ENCODE measurements around the gene HAUS2. TPM values are rescaled to one million over a fixed set of nuclear protein-coding genes. Genes with fewer than 3 reads are reported as not detected.

Gene HAUS2
- total and polyA plus RNA-seq, 10 of the 15 experiments (the other 5 are each of a cell fraction or from before 2014, with no cell fraction given): 28.7 to 59.3 (median 40.6) TPM

- ATAC-seq: no peak
- ChIA-PET SMC1A (ENCODE audit: uncharacterized antibody, unreplicated experiment) (interaction anchor here (0.6 to 5.4 kb wide), 16 partner anchors 9 to 178 kb away, joined by 3 to 45 read pairs (median 3); partner anchors contain the start of gene ZNF106), CTCF (interaction anchor here (0.8 to 3.0 kb wide), 4 partner anchors 37 to 105 kb away, joined by 3 to 7 read pairs (median 4); no protein-coding TSS in a partner anchor), RAD21 (ENCODE audit: unreplicated experiment) (interaction anchor here (0.9 kb wide), 1 partner anchor 104 kb away, joined by 3 read pairs; no protein-coding TSS in a partner anchor), POLR2A (interaction anchor here (0.7 to 3.2 kb wide), 5 partner anchors 8 to 64 kb away, joined by 3 to 13 read pairs (median 5); partner anchors contain the start of gene ZNF106)
- H3K4me3 ChIP-seq: no peak overlapping the region
- 96% methylated on average over 4 of the region's 4 CpGs for WGBS (ENCODE audit: insufficient coverage, insufficient replicate concordance, low lambda C conversion rate, missing lambda C conversion rate)
- no TSS peak for BruUV-seq (replicated peaks)
- H3K36me3 ChIP-seq (ENCODE audit: control insufficient read depth in 2 of 2, insufficient read depth in 2 of 2, low read length in 1 of 2): peaks cover 1 to 15% of the 10 kb centered on the region in 2 experiments; a peak in 3 of 4 replicates
- H4K20me1 ChIP-seq (ENCODE audit: control insufficient read depth, insufficient read depth): no peaks in the 10 kb centered on the region
- peak overlapping the region; percentile 33; the same call in 1 of the 2 replicates for H3K4me2 ChIP-seq (ENCODE audit: control insufficient read depth, insufficient read depth)
- H3K9ac ChIP-seq (ENCODE audit: control insufficient read depth, insufficient read depth, low read length): no peak overlapping the region
- H3K27me3 ChIP-seq (replicated peaks in 1 of 2; ENCODE audit: control insufficient read depth in 2 of 2, insufficient read depth in 2 of 2, low read length in 1 of 2): no peaks in the 10 kb centered on the region
- no peaks in the 10 kb centered on the region for H3K9me3 ChIP-seq (replicated peaks; ENCODE audit: control insufficient read depth, insufficient read depth, low read length)
- in situ Hi-C loops (cut with MboI): no loop called here
- DNase-seq (ENCODE audit: low read depth, low spot score): no peak
- FAIRE-seq: no peak
- H3K4me1 ChIP-seq (ENCODE audit: control insufficient read depth, insufficient read depth, low read length): no peaks in the 10 kb centered on the region; the same call in 1 of the 2 replicates
- no peak overlapping the region for H3K27ac ChIP-seq (ENCODE audit: control insufficient read depth, insufficient read depth)
- H3K79me2 ChIP-seq (ENCODE audit: control insufficient read depth, insufficient read depth, low read length): peaks cover 35% of the 10 kb centered on the region
- intact Hi-C loops (cut with micrococcal nuclease; ENCODE audit: unreplicated experiment): no loop called here
- no peak overlapping the region for H2AFZ ChIP-seq (ENCODE audit: control insufficient read depth, low read depth, low read length)
- TF ChIP-seq EED (IDR thresholded peaks at IDR 0.05; ENCODE audit: low read depth) (no peak), RELB (IDR thresholded peaks at IDR 0.05; ENCODE audit: low read depth) (no peak), ASH2L (IDR thresholded peaks at IDR 0.05; ENCODE audit: borderline replicate concordance, low read depth) (no peak), GATAD2B (conservative IDR thresholded peaks at IDR 0.05; ENCODE audit: low read depth) (no peak), ZNF24 (IDR thresholded peaks at IDR 0.05) (no peak), MEF2A (IDR thresholded peaks at IDR 0.05; ENCODE audit: insufficient read depth, low read depth, low read length) (no peak), TARDBP (IDR thresholded peaks at IDR 0.05; ENCODE audit: borderline replicate concordance) (no peak), ZBTB33 (IDR thresholded peaks at IDR 0.05) (no peak), STAT3 (IDR thresholded peaks at IDR 0.05; ENCODE audit: low read depth, low read length) (no peak)
- TF ChIP-seq, protein P1, sequence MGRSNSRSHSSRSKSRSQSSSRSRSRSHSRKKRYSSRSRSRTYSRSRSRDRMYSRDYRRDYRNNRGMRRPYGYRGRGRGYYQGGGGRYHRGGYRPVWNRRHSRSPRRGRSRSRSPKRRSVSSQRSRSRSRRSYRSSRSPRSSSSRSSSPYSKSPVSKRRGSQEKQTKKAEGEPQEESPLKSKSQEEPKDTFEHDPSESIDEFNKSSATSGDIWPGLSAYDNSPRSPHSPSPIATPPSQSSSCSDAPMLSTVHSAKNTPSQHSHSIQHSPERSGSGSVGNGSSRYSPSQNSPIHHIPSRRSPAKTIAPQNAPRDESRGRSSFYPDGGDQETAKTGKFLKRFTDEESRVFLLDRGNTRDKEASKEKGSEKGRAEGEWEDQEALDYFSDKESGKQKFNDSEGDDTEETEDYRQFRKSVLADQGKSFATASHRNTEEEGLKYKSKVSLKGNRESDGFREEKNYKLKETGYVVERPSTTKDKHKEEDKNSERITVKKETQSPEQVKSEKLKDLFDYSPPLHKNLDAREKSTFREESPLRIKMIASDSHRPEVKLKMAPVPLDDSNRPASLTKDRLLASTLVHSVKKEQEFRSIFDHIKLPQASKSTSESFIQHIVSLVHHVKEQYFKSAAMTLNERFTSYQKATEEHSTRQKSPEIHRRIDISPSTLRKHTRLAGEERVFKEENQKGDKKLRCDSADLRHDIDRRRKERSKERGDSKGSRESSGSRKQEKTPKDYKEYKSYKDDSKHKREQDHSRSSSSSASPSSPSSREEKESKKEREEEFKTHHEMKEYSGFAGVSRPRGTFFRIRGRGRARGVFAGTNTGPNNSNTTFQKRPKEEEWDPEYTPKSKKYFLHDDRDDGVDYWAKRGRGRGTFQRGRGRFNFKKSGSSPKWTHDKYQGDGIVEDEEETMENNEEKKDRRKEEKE (IDR thresholded peaks at IDR 0.05): no peak
These were observed 3.6 kb upstream of the HAUS2 start for GRCh38 chr15:42544853-42545629.
